GM12873 (cell line): Measurements from ENCODE around the gene TBR1.

Source experiments
- TF ChIP-seq, protein P1 (sequence below): IDR thresholded peaks from 2 replicates; pipeline ENCODE4 v1.5.1; 2012; ENCODE audit warnings: low read depth, mild to moderate bottlenecking, moderate library complexity, low read length, control low read depth; ENCODE audit not compliant: insufficient read depth; ENCODE audit errors: missing control alignments

Gene TBR1

GRCh38 chr2:161402297-161402696, 13.8 kb upstream of the TBR1 start:
- TF ChIP-seq, protein P1, sequence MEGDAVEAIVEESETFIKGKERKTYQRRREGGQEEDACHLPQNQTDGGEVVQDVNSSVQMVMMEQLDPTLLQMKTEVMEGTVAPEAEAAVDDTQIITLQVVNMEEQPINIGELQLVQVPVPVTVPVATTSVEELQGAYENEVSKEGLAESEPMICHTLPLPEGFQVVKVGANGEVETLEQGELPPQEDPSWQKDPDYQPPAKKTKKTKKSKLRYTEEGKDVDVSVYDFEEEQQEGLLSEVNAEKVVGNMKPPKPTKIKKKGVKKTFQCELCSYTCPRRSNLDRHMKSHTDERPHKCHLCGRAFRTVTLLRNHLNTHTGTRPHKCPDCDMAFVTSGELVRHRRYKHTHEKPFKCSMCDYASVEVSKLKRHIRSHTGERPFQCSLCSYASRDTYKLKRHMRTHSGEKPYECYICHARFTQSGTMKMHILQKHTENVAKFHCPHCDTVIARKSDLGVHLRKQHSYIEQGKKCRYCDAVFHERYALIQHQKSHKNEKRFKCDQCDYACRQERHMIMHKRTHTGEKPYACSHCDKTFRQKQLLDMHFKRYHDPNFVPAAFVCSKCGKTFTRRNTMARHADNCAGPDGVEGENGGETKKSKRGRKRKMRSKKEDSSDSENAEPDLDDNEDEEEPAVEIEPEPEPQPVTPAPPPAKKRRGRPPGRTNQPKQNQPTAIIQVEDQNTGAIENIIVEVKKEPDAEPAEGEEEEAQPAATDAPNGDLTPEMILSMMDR, result no peak

- TF ChIP-seq, protein P1, result no peak
These were observed 9.8 kb upstream of the TBR1 start for GRCh38 chr2:161406316-161406715.

- TF ChIP-seq, protein P1, result no peak
These were observed 8.5 kb upstream of the TBR1 start for GRCh38 chr2:161407597-161407996.

GRCh38 chr2:161409308-161409907, 6.7 kb upstream of the TBR1 start:
- TF ChIP-seq, protein P1, result no peak

GRCh38 chr2:161412346-161412745, 3.8 kb upstream of the TBR1 start:
- TF ChIP-seq, protein P1, result no peak

DNA sequence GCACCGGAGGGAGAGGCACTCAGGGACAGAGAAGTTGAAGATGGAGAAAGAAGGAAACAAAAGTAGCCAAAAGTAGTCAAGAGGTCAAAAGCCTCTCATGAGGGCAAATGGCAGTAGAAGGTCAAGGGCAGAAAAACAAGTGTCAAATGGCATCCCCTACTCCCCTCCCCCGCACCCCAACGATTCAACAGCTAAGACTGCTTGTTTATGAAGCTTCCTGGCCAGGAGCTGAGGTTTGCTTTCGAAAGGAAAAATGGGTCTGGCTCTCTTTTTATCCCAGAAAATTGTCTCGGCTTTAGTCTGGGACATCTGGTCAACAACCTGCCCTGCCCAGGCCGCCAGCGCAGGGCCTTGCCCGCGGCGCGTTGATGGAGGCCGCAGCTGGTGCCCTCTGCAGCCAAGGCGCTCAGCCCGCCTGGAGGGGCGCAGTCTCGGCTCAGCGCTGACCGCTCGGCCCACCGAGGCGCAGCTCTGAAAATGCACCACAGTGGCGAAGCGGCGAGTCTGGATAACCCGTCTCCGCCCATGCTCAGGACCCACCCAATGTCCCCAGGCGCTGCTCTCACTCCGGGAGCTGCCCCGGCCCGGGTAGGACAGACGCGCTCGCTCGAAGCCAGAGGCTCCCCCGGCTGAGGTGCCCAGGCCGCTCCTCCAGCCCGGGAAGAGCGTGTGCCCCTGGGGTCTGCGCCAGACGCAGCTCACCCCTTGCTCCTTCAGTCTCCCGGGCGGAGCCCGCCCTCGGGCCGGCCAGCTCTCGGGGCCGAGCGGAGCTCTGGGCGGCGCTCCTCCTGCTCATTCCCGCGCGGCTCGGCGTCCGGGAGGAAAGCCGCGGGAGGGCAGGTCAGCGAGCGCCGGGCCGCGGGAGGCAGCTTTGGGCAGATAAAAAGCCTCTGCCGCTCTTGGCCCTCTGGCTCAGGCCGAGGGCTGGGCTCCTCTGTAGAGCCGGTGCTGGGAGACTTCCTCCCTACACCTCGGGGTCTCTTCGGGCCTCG, 1.8 kb upstream of the TBR1 start:
- TF ChIP-seq, protein P1, result no peak
